OCI-LY3 (cell line): Measurements from ENCODE around the gene F12.

Experiments
- H2AFZ ChIP-seq: fragments of 200-600, 300-600 bp; shearing (Covaris generic); 2 replicates; pipeline ENCODE4 v1.6.0; 2014; ENCODE audit warnings: antibody characterized with exemption, low read depth, low read length
- H3K27ac ChIP-seq: fragments of 200-600, 300-600 bp; sonication (generic); 2 replicates; pipeline ENCODE4 v1.5.1; 2014; ENCODE audit warnings: mild to moderate bottlenecking, low read length, moderate library complexity, mixed read lengths
- H3K27me3 ChIP-seq: fragments of 200-600, 300-600 bp; sonication (generic); 2 replicates; pipeline ENCODE4 v1.6.1; 2014; ENCODE audit warnings: low read depth, low read length, mixed read lengths
- H3K36me3 ChIP-seq: fragments of 200-600, 300-600 bp; sonication (generic); replicated peaks from 2 replicates; pipeline ENCODE3; 2014; ENCODE audit warnings: low read depth, low read length, mixed read lengths
- H3K4me1 ChIP-seq: fragments of 300-600, 200-600 bp; sonication (generic); 2 replicates; pipeline ENCODE4 v1.6.1; 2014; ENCODE audit warnings: low read length, mixed read lengths
- H3K4me2 ChIP-seq: fragments of 200-600, 300-600 bp; sonication (generic); 2 replicates; pipeline ENCODE4 v1.6.1; 2014; ENCODE audit warnings: low read length, mixed read lengths
- H3K4me3 ChIP-seq: fragments of 300-600, 200-600 bp; sonication (generic); 2 replicates; pipeline ENCODE4 v1.5.1; 2014; ENCODE audit warnings: antibody characterized with exemption, mild to moderate bottlenecking, low read length, moderate library complexity
- H3K79me2 ChIP-seq: fragments of 300-600, 200-600 bp; shearing (Covaris generic); 2 replicates; pipeline ENCODE4 v1.6.1; 2014; ENCODE audit warnings: mild to moderate bottlenecking, low read length, mixed read lengths
- H3K9ac ChIP-seq: fragments of 300-600, 200-600 bp; shearing (Covaris generic); 2 replicates; pipeline ENCODE4 v1.6.0; 2014; ENCODE audit warnings: mild to moderate bottlenecking, low read length, moderate library complexity
- H3K9me3 ChIP-seq: fragments of 200-600, 300-600 bp; shearing (Covaris generic); 2 replicates; pipeline ENCODE4 v1.6.1; 2014; ENCODE audit warnings: low read length, mixed read lengths; ENCODE audit not compliant: insufficient read depth
- H4K20me1 ChIP-seq: fragments of 200-600, 300-600 bp; sonication (generic); 2 replicates; pipeline ENCODE4 v1.6.1; 2016; ENCODE audit warnings: low read length, mixed read lengths; ENCODE audit not compliant: insufficient read depth
- EZH2phosphoT487 ChIP-seq: fragments of 200-600 bp; shearing (Covaris generic); IDR thresholded peaks from 2 replicates; pipeline ENCODE4 v1.6.1; 2018; ENCODE audit warnings: antibody characterized with exemption, mixed run types, low read depth
- TF ChIP-seq, protein P1 (sequence below): fragments of 200-600, 300-600 bp; sonication (generic); IDR thresholded peaks from 2 replicates; pipeline ENCODE4 v1.5.1; 2014; ENCODE audit warnings: antibody characterized with exemption, low read length, low read depth

F12 gene

DNA sequence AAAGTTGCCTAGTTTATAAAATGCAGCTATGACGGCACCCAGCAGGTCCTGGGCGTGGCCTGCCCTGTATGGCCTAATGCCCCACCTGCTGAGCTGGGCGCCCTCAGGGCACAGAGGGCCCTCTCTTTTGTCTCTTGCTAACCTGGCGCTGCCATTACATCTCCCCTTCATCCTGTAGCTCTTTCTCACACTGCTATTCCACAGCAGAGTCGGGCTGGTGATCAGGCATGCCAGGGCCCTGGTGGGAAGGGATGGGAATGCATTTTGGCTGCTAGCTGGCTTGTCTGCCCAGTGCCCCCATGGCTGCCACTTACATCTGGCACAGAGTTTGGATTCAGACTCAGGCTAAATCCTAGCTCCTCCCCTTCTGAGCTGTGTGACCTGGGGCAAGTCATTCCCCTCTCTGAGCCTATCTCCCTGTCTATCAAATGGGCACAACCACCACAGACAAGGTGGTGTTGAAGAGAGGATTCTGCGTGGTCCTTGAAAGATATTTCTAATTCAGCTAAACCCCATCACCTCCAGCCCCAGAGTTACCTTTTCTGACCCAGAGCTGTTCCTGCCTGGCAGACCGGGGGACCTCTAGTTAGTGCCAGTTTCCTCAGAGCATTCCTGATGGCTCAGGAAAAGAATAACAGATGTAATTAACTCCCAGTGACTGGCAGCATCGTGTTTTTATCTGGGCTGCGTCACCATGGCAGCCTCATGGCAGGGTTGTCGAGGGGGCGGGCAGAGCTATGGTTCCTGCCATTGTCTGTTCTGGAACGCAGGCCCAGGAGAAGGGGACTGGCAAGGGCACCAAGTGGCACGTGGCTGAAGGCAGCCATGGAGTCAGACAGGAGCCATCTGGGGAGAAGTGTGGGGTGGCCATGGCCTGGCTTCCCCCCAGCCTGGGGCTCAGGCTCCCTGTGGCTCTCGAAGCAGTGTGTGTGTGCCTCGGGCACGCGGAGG, 43.6 kb upstream of the F12 start:
- peak overlapping the region; percentile 77 for H3K4me2 ChIP-seq
- no peak overlapping the region for H3K9ac ChIP-seq
- H3K36me3 ChIP-seq, result no peaks in the 10 kb centered on the region
- H4K20me1 ChIP-seq, result peaks cover 23% of the 10 kb centered on the region
- H3K27ac ChIP-seq, result no peak overlapping the region
- H2AFZ ChIP-seq, result no peak overlapping the region
- no peaks in the 10 kb centered on the region for H3K79me2 ChIP-seq
- peaks cover 24% of the 10 kb centered on the region for H3K4me1 ChIP-seq
- H3K9me3 ChIP-seq, result no peaks in the 10 kb centered on the region
- TF ChIP-seq EZH2phosphoT487, result no peak
- TF ChIP-seq, protein P1, sequence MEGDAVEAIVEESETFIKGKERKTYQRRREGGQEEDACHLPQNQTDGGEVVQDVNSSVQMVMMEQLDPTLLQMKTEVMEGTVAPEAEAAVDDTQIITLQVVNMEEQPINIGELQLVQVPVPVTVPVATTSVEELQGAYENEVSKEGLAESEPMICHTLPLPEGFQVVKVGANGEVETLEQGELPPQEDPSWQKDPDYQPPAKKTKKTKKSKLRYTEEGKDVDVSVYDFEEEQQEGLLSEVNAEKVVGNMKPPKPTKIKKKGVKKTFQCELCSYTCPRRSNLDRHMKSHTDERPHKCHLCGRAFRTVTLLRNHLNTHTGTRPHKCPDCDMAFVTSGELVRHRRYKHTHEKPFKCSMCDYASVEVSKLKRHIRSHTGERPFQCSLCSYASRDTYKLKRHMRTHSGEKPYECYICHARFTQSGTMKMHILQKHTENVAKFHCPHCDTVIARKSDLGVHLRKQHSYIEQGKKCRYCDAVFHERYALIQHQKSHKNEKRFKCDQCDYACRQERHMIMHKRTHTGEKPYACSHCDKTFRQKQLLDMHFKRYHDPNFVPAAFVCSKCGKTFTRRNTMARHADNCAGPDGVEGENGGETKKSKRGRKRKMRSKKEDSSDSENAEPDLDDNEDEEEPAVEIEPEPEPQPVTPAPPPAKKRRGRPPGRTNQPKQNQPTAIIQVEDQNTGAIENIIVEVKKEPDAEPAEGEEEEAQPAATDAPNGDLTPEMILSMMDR, result no peak
- H3K4me3 ChIP-seq, result no peak overlapping the region
- H3K27me3 ChIP-seq, result no peaks in the 10 kb centered on the region

DNA sequence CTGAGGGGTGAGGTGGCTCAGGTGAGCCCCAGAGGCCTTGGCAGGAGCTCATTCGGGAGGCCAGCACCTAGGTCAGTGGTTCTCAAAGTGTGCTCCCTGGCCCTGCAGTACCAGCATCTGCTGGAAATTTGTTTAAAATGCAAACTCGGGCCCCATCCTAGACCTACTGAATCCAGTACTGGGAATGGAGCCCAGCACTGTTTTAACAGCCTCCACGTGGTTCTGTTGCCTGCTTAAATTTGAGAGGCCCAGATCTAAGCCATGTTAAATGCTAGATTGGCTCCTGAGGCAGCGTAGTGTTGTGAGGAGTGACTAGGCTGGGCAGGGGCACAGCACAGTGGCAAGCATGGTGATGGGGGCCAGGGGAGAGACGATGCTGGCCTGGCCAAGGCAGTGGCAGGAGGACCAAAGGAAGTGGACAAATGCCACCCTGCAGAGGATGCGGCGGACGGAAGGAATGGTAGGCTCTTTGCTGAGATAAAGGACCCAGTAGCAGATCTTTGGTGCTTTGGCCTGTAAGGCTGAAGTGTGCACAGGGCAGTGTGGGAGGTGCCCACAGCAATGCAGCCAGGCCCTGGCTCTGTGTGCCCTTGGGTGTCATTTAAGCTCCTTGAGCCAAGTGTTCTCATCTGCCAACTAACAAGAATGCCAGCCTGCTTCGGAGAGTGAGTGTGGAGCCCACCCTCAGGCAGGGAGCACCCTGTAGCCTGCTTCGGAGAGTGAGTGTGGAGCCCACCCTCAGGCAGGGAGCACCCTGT, 41.5 kb upstream of the F12 start:
- Histone ChIP-seq H3K36me3 (no peaks in the 10 kb centered on the region), H3K27ac (no peak overlapping the region), H3K79me2 (no peaks in the 10 kb centered on the region), H3K27me3 (no peaks in the 10 kb centered on the region), H3K4me3 (no peak overlapping the region), H2AFZ (no peak overlapping the region), H3K4me1 (peaks cover 29% of the 10 kb centered on the region), H3K9ac (no peak overlapping the region), H3K4me2 (no peak overlapping the region), H3K9me3 (no peaks in the 10 kb centered on the region), H4K20me1 (peaks cover 13% of the 10 kb centered on the region)
- TF ChIP-seq, protein P1, result no peak
- no peak for TF ChIP-seq EZH2phosphoT487

DNA sequence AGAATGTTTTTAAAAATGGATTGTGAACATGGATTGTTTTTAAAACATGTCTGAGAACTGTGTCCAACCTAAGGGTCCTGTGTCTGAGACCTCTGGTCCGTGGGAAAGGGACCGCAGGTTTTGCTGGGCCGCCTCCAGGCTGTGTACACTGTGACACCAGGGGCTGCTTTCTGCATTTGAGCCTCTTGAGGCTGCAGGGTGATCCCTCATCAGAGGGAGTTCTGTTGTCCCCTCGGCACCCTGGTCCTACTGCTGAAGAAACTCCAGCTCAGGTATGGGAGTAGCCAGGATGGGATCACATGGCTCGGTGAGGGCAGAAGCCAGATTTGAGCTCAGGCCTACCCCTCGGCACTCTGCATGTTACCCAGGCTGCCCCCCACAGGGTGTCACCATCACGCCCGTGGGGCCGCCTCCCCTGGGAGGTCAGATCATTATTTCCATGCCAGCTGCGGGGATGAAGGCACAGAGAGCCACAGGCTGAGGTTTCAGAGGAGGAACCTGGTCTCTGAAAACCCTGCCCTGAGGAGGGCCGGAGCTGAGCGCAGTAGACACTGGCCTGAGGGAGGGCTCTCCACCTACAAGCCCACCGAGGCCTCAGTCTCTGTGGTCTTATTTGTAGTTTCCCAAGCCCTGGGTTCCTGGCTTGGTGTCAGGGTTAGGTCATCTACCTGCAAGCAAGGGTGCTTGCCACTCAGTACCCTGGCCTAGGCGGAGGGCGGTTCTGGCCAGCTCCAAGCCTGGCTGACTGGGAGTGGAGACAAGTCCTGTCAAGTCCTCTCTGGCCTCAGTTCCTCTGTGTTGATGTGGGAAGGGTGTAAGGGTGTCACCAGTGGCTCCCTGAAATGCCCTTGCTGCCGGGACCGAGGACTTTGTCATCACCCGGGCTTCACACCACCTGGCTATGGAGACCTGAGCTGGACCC, 40.0 kb upstream of the F12 start:
- H2AFZ ChIP-seq, result no peak overlapping the region
- no peak overlapping the region for H3K4me3 ChIP-seq
- H3K79me2 ChIP-seq, result no peaks in the 10 kb centered on the region
- no peaks in the 10 kb centered on the region for H3K9me3 ChIP-seq
- H4K20me1 ChIP-seq, result peaks cover 13% of the 10 kb centered on the region
- TF ChIP-seq, protein P1, result no peak
- TF ChIP-seq EZH2phosphoT487, result no peak
- H3K9ac ChIP-seq, result no peak overlapping the region
- no peaks in the 10 kb centered on the region for H3K27me3 ChIP-seq
- no peak overlapping the region for H3K4me2 ChIP-seq
- peaks cover 44% of the 10 kb centered on the region for H3K4me1 ChIP-seq
- no peaks in the 10 kb centered on the region for H3K36me3 ChIP-seq
- no peak overlapping the region for H3K27ac ChIP-seq
